Measurements from ENCODE around the gene THAP9. TPM values are rescaled to one million over a fixed set of nuclear protein-coding genes. Genes with fewer than 3 reads are reported as not detected.
"Not testable (repeated sequence)": the region's sequence is repeated elsewhere in the genome, so short reads cannot be mapped to it uniquely, and the experiment has no call there.

The THAP9 gene, protein sequence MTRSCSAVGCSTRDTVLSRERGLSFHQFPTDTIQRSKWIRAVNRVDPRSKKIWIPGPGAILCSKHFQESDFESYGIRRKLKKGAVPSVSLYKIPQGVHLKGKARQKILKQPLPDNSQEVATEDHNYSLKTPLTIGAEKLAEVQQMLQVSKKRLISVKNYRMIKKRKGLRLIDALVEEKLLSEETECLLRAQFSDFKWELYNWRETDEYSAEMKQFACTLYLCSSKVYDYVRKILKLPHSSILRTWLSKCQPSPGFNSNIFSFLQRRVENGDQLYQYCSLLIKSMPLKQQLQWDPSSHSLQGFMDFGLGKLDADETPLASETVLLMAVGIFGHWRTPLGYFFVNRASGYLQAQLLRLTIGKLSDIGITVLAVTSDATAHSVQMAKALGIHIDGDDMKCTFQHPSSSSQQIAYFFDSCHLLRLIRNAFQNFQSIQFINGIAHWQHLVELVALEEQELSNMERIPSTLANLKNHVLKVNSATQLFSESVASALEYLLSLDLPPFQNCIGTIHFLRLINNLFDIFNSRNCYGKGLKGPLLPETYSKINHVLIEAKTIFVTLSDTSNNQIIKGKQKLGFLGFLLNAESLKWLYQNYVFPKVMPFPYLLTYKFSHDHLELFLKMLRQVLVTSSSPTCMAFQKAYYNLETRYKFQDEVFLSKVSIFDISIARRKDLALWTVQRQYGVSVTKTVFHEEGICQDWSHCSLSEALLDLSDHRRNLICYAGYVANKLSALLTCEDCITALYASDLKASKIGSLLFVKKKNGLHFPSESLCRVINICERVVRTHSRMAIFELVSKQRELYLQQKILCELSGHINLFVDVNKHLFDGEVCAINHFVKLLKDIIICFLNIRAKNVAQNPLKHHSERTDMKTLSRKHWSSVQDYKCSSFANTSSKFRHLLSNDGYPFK
- total RNA-seq: 1 to 10 TPM; 4.0 to 4.7 TPM

DNA sequence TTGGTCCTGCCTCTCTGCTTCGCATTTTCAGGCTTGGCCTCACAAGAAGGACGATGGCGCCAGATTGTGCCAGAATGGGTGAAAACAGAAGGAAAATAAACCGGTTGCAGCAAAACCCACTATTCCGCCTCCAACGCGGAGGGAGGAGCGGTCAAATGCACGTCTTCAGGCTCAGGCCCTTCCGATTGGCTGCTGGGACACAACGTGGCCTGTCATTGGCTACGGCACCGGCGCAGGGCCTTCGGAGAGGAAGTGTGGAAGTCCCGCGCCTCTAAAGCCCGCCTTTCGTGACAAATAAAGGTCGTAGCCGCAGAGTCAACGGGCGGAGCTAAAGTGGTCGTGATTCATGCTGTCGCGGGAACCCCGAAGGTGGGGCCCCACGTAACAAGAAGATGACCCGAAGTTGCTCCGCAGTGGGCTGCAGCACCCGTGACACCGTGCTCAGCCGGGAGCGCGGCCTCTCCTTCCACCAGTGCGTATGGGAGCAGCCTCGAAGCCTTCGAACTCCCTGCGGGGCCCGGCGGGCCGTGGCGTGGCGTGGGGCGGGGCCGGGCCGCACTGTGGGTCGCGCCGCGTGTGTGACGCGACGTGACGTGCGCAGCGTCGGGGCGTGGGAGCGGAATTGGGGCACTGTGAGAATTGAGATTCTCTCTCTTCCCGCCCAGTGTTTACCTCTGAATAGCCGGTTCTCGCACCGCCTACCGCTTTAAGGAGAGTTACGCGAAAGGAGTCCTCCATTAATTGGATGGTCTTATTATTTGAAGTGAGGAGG is at the start of gene THAP9:
Gene THAP9 (plus strand): TSS at position 325 of the 772 bp plus-strand sequence. CDS start 68 bp downstream, at position 393.
- POLR2A ChIA-PET: interaction anchor here (0.6 to 4.7 kb wide), 13 partner anchors 10 to 471 kb away, joined by 3 to 39 read pairs (median 7); partner anchors contain the start of genes COPS4, COQ2, HNRNPDL and LIN54

GRCh38 chr4:82851318-82851717 is 49.2 kb upstream of the THAP9 start:
- no peak for ATAC-seq (ENCODE audit: low read depth)
- no peak overlapping the region for H3K27ac Mint-ChIP-seq
- no peak for DNase-seq
- POLR2A ChIA-PET: no interaction called here
- no peak overlapping the region for H3K4me3 Mint-ChIP-seq
- peaks cover 11% of the 10 kb centered on the region for H3K4me1 Mint-ChIP-seq
- H3K36me3 Mint-ChIP-seq: peaks cover 31% of the 10 kb centered on the region
- H3K9me3 Mint-ChIP-seq: no peaks in the 10 kb centered on the region
- H3K27me3 Mint-ChIP-seq: no peaks in the 10 kb centered on the region

More for the DNA sequence above, at the start of gene THAP9:
- ATAC-seq (ENCODE audit: low read depth) (peak; percentile 89), DNase-seq (peak; percentile 95)
- H3K4me3 Mint-ChIP-seq: no peak within 1 kb of the TSS
- H3K36me3 Mint-ChIP-seq: peaks cover 13% of the 10 kb centered on the region
- no peaks in the 10 kb centered on the region for H3K9me3 Mint-ChIP-seq
- no peaks in the 10 kb centered on the region for H3K27me3 Mint-ChIP-seq
- no peak within 1 kb of the TSS for H3K27ac Mint-ChIP-seq
- peaks cover 39% of the 10 kb centered on the region for H3K4me1 Mint-ChIP-seq

DNA sequence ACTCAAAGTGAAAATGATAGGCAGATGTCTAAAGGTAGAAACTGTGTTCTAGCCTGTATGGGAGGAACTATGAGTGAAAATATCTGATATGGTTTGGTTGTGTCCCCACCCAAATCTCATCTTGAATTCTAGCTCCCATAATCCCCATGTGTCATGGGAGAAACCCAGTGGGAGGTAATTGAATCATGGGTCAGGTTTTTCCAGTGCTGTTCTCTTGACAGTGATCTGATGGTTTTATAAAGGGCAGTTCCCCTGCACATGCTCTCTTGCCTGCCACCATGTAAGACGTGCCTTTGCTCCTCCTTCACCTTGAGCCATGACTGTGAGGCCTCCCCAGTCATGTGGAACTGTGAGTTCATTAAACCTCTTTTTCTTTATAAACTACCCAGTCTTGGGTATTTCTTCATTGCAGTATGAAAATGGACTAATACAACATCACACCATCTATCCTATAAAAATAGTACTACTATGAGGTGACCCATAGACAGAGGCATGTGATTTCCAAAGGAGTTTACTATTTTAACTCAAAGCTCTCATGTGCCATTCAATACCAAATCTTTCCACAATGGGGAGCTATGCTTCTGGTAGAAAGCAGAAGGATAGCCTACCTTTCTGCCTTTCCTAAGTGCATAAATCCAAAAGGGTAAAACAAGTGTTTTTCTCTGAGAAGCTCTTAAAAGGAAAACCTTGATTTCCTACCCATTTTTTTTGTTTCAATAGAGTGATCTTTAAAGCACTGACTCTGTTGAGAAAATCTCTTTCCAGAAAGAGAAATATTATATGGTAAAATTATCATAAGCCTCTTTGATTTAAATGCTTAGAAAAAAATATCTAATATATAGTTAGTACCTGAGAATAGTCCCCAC is 48.4 kb upstream of the THAP9 start:
- Mint-ChIP-seq H3K27ac (peak overlapping the region; percentile 39), H3K36me3 (peaks cover 27% of the 10 kb centered on the region), H3K4me3 (no peak overlapping the region), H3K4me1 (peaks cover 10% of the 10 kb centered on the region), H3K27me3 (no peaks in the 10 kb centered on the region), H3K9me3 (no peaks in the 10 kb centered on the region)
- ATAC-seq (ENCODE audit: low read depth) (no peak), DNase-seq (no peak)
- POLR2A ChIA-PET: interaction anchor here (0.9 kb wide), 1 partner anchor 183 kb away, joined by 3 read pairs; the partner anchor contains the start of gene COPS4

DNA sequence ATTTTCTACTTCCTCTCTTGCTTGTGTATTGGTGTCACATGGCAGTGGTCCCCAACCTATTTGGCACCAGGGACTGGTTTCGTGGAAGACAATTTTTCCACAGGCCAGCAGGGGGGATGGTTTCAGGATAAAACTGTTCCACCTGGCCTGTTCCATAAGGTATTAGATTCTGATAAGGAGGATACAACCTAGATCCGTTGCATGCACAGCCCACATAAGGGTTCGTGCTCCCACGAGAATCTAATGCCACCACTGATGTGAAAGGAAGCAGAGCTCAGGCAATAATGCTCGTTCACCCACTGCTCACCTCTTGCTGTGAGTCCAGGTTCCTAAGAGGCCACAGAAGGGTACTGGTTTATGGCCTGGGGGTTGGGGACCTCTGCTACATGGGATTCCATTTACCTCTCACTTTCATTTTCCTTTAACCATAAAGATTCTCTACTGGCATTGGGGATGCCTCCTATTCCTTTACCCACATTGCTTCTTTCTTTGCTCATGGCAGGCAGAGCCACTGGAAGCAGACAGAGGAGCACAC is 47.7 kb upstream of the THAP9 start:
- ATAC-seq (ENCODE audit: low read depth) (no peak), DNase-seq (no peak)
- H3K4me1 Mint-ChIP-seq: peaks cover 8% of the 10 kb centered on the region
- peak overlapping the region; percentile 56 for H3K27ac Mint-ChIP-seq
- no peaks in the 10 kb centered on the region for H3K27me3 Mint-ChIP-seq
- POLR2A ChIA-PET: interaction anchor here (0.9 to 1.1 kb wide), 2 partner anchors 182 kb away, joined by 3 read pairs; partner anchors contain the start of gene COPS4
- no peak overlapping the region for H3K4me3 Mint-ChIP-seq
- H3K9me3 Mint-ChIP-seq: no peaks in the 10 kb centered on the region
- H3K36me3 Mint-ChIP-seq: peaks cover 25% of the 10 kb centered on the region

GRCh38 chr4:82860487-82860886 is 40.0 kb upstream of the THAP9 start:
- H3K27me3 Mint-ChIP-seq; H3K4me3 Mint-ChIP-seq; H3K9me3 Mint-ChIP-seq; POLR2A ChIA-PET; ATAC-seq (ENCODE audit: low read depth); DNase-seq; H3K27ac Mint-ChIP-seq: not testable (repeated sequence)
- H3K4me1 Mint-ChIP-seq: peaks cover 11% of the 10 kb centered on the region
- H3K36me3 Mint-ChIP-seq: peaks cover 30% of the 10 kb centered on the region

DNA sequence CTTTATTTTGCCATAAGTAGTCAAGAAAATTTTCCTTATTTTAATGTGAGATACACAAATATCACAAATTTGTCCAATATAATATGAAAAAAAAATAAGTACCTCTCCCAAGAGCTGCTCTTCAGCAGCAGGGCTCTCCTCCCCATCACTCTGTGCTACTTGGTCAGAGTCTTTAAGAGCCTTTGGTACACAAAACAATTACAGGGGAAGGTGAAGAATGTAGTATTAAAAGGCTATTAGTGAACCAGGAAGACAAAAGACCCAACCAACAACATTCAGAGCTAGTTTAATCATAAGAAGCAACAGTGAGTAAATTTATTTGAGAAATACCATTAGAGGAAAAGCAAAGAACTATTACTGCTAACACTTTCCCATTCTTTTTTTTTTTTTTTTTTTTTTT is 39.0 kb upstream of the THAP9 start:
- H3K9me3 Mint-ChIP-seq: no peaks in the 10 kb centered on the region
- no peak for DNase-seq
- POLR2A ChIA-PET: interaction anchor here (1.1 kb wide), 1 partner anchor 432 kb away, joined by 3 read pairs; no protein-coding TSS in a partner anchor
- H3K36me3 Mint-ChIP-seq: peaks cover 38% of the 10 kb centered on the region
- H3K27me3 Mint-ChIP-seq: no peaks in the 10 kb centered on the region
- no peak for ATAC-seq (ENCODE audit: low read depth)
- H3K4me1 Mint-ChIP-seq: peaks cover 18% of the 10 kb centered on the region
- no peak overlapping the region for H3K27ac Mint-ChIP-seq
- no peak overlapping the region for H3K4me3 Mint-ChIP-seq

GRCh38 chr4:82864336-82864979 is 36.1 kb upstream of the THAP9 start:
- POLR2A ChIA-PET: interaction anchor here (0.9 to 1.5 kb wide), 3 partner anchors 25 to 148 kb away, joined by 3 to 7 read pairs (median 6); partner anchors contain the start of gene THAP9
- peaks cover 24% of the 10 kb centered on the region for H3K4me1 Mint-ChIP-seq
- ATAC-seq (ENCODE audit: low read depth) (peak; percentile 67), DNase-seq (peak; percentile 37)
- H3K9me3 Mint-ChIP-seq: no peaks in the 10 kb centered on the region
- H3K27ac Mint-ChIP-seq: peak overlapping the region; percentile 81
- peak overlapping the region; percentile 54 for H3K4me3 Mint-ChIP-seq
- peaks cover 49% of the 10 kb centered on the region for H3K36me3 Mint-ChIP-seq
- no peaks in the 10 kb centered on the region for H3K27me3 Mint-ChIP-seq

DNA sequence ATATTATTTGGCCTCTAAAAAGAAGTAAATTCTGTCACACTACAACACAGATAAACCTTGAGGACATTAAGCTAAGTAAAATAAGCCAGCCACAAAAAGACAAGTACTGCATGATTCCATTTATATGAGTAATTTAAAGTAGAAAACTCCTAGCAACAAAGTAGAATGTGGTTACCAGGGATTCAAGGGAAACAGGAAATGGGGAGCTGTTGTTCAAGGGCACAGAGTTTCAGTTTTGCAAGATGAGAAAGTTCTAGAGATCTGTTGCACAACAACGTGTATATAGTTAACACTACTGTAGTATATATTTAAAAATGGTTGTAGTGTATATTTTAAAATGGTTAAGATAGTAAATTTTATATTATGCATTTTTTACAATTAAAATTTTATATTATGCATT is 34.9 kb upstream of the THAP9 start:
- Mint-ChIP-seq H3K27me3 (no peaks in the 10 kb centered on the region), H3K4me1 (peaks cover 24% of the 10 kb centered on the region), H3K36me3 (peaks cover 56% of the 10 kb centered on the region), H3K4me3 (peak overlapping the region; percentile 50), H3K9me3 (no peaks in the 10 kb centered on the region), H3K27ac (peak overlapping the region; percentile 81)
- POLR2A ChIA-PET: interaction anchor here (0.6 to 1.5 kb wide), 8 partner anchors 18 to 592 kb away, joined by 3 to 7 read pairs (median 3); partner anchors contain the start of genes LIN54 and THAP9
- peak; percentile 71 for ATAC-seq (ENCODE audit: low read depth)
- no peak for DNase-seq

- H3K4me3 Mint-ChIP-seq: peak overlapping the region; percentile 50
- not testable (repeated sequence) for DNase-seq
- POLR2A ChIA-PET: interaction anchor here (0.6 to 1.5 kb wide), 6 partner anchors 17 to 154 kb away, joined by 3 to 7 read pairs (median 3); partner anchors contain the start of genes LIN54 and THAP9
These were observed 34.5 kb upstream of the THAP9 start for GRCh38 chr4:82866033-82866432.

GRCh38 chr4:82866706-82867385 is 33.7 kb upstream of the THAP9 start:
- ATAC-seq (ENCODE audit: low read depth) (no peak), DNase-seq (no peak)
- Mint-ChIP-seq H3K27me3 (no peaks in the 10 kb centered on the region), H3K27ac (no peak overlapping the region), H3K36me3 (peaks cover 57% of the 10 kb centered on the region), H3K4me3 (no peak overlapping the region), H3K9me3 (no peaks in the 10 kb centered on the region), H3K4me1 (peaks cover 24% of the 10 kb centered on the region)
- POLR2A ChIA-PET: interaction anchor here (1.0 to 1.7 kb wide), 2 partner anchors 168 to 418 kb away, joined by 3 to 4 read pairs; partner anchors contain the start of genes COPS4 and COQ2

More at GRCh38 chr4:82866033-82866432, 34.5 kb upstream of the THAP9 start:
- peaks cover 60% of the 10 kb centered on the region for H3K36me3 Mint-ChIP-seq
- not testable (repeated sequence) for H3K9me3 Mint-ChIP-seq; H3K27me3 Mint-ChIP-seq; ATAC-seq (ENCODE audit: low read depth)
- peaks cover 24% of the 10 kb centered on the region for H3K4me1 Mint-ChIP-seq
- H3K27ac Mint-ChIP-seq: peak overlapping the region; percentile 81

DNA sequence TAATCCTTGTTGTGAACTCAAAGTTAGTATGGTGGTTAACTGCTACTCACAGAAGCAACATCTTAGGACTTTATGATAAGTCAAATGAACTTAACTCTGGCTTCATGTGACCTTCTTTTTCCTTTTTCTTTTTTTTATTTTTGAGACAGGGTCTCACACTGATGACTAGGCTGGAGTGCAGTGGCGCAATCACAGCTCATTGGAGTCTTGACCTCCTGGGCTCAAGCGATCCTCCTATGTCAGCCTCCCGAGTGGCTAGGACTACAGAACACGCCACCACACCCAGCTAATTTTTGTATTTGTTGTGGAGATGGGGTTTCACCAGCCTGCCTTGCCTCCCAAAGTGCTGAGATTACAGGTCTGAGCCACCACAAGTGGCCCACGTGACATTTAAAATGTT is 32.0 kb upstream of the THAP9 start:
- ATAC-seq (ENCODE audit: low read depth) (no peak), DNase-seq (no peak)
- Mint-ChIP-seq H3K27me3 (no peaks in the 10 kb centered on the region), H3K9me3 (no peaks in the 10 kb centered on the region), H3K36me3 (peaks cover 49% of the 10 kb centered on the region), H3K4me3 (no peak overlapping the region), H3K27ac (no peak overlapping the region), H3K4me1 (peaks cover 24% of the 10 kb centered on the region)
- POLR2A ChIA-PET: interaction anchor here (1.7 kb wide), 1 partner anchor 416 kb away, joined by 3 read pairs; the partner anchor contains the start of gene COQ2

All from activated naive CD8-positive, alpha-beta T cell treated with anti-CD3 and anti-CD28 coated beads, Interleukin-2, amount 10 ng/mL, durations not matched to agents 7 days and 5 days (primary cell).